ENCODE results near the gene ZNF106. TPM values are rescaled to one million over a fixed set of nuclear protein-coding genes. Genes with fewer than 3 reads are reported as not detected.

The ZNF106 gene
- total RNA-seq, 6 donors from 2014 or later: 67.0 to 130 (median 93.0) TPM

DNA sequence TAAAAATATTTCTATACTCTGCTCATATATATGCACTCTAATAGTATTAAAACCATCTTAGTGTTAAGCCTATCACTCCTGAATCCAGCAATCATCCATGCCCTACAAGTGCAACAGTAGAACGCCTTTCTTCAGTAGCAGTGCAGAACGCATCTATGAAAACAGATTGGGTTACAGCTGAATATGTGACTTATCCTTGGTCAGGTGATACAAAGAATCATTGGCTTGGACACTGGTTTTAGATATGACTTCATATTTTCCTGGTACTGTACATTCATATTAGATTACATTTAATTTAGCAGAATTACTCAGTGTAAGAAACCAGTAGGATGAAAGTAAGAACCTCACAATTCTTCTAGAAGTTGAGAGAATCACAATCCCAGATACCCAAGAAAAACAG is 43.3 kb downstream of the ZNF106 start:
- H3K9me3 ChIP-seq: no peaks in the 10 kb centered on the region
- DNase-seq (no peak), ATAC-seq (ENCODE audit: low FRiP score in 2 of 2) (no peak)
- H3K4me3 ChIP-seq: no peak overlapping the region
- no peaks in the 10 kb centered on the region for H3K27me3 ChIP-seq
- TF ChIP-seq, protein P1, sequence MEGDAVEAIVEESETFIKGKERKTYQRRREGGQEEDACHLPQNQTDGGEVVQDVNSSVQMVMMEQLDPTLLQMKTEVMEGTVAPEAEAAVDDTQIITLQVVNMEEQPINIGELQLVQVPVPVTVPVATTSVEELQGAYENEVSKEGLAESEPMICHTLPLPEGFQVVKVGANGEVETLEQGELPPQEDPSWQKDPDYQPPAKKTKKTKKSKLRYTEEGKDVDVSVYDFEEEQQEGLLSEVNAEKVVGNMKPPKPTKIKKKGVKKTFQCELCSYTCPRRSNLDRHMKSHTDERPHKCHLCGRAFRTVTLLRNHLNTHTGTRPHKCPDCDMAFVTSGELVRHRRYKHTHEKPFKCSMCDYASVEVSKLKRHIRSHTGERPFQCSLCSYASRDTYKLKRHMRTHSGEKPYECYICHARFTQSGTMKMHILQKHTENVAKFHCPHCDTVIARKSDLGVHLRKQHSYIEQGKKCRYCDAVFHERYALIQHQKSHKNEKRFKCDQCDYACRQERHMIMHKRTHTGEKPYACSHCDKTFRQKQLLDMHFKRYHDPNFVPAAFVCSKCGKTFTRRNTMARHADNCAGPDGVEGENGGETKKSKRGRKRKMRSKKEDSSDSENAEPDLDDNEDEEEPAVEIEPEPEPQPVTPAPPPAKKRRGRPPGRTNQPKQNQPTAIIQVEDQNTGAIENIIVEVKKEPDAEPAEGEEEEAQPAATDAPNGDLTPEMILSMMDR (IDR thresholded peaks at IDR 0.05): no peak
- TF ChIP-seq POLR2A (IDR thresholded peaks at IDR 0.05) (no peak), POLR2AphosphoS5 (IDR thresholded peaks at IDR 0.05) (no peak), EP300 (IDR thresholded peaks at IDR 0.05) (no peak)
- peaks cover 21 to 89% (median 58%) of the 10 kb centered on the region in 4 donors for H3K36me3 ChIP-seq
- 93% methylated on average over 2 of the region's 2 CpGs for WGBS, 2 donors
- peaks cover 0 to 22% (median 8%) of the 10 kb centered on the region in 4 donors for H3K4me1 ChIP-seq
- no peak overlapping the region for H3K27ac ChIP-seq

DNA sequence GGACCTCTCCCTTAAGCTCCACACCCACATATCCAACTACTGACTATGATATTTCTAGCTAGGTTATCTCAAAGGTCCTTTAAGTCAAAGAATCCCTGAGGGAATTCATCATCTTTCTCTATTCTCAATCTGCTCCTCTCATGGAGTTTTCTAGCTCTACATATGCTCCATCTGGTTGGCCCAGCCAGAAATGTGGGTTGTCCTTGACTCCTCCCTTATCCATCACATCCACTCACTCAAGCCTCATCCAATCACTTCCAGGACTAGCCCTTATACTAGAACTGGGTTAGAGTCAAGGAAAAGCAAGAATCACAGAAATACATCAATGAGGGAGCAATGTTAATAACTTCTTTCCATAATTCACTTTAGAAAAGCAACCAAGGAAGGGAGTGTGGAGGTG is 45.4 kb downstream of the ZNF106 start:
- H3K36me3 ChIP-seq: peaks cover 27 to 94% (median 56%) of the 10 kb centered on the region in 4 donors
- no peak overlapping the region for H3K4me3 ChIP-seq
- TF ChIP-seq POLR2A (IDR thresholded peaks at IDR 0.05): no peak
- no peak for TF ChIP-seq EP300 (IDR thresholded peaks at IDR 0.05)
- no peak for TF ChIP-seq POLR2AphosphoS5 (IDR thresholded peaks at IDR 0.05)
- TF ChIP-seq, protein P1 (IDR thresholded peaks at IDR 0.05): no peak

DNA sequence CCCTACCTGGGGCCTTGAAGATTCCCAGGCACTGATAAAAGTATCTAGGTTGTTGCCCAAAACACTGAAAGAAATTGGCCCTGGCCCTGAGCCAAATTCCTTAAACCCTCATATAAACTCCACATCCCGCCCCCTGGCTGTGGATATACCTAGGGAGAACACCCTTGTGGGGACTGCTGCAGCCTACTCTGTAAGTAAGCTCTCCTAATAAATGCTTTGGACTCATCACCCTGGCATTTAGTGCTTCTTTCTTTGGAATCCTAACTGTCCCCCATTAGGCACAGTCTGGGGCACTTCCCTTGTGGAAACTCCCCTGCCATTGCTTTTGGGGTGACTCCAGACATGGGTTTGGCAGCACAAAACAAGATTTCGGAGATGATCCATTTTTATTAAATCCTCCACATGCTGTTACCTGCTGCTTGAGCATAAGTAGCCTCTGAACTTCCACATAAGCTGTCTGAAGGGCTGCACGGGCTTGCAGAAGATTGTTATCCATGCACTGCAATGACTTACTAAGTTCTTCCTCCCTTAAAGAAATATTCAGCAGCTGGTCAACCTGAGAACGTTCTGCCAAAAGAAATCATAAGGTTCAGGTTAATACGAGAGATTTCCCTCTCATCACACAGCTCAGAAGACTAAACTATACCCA is 46.4 kb downstream of the ZNF106 start:
- H3K36me3 ChIP-seq: peaks cover 27 to 93% (median 52%) of the 10 kb centered on the region in 4 donors
- TF ChIP-seq POLR2AphosphoS5 (IDR thresholded peaks at IDR 0.05): no peak
- no peak for TF ChIP-seq POLR2A (IDR thresholded peaks at IDR 0.05)
- no peak for TF ChIP-seq EP300 (IDR thresholded peaks at IDR 0.05)
- TF ChIP-seq, protein P1 (IDR thresholded peaks at IDR 0.05): no peak
- DNase-seq (no peak), ATAC-seq (ENCODE audit: low FRiP score in 2 of 2) (no peak)
- H3K27me3 ChIP-seq: no peaks in the 10 kb centered on the region
- no peak overlapping the region for H3K27ac ChIP-seq
- 85 to 94% methylated on average over 5 of the region's 5 CpGs for WGBS, 2 donors
- H3K4me3 ChIP-seq: no peak overlapping the region
- H3K4me1 ChIP-seq: peaks cover 0 to 7% (median 1%) of the 10 kb centered on the region in 4 donors
- no peaks in the 10 kb centered on the region for H3K9me3 ChIP-seq

More for the DNA sequence above, 45.4 kb downstream of the ZNF106 start:
- Histone ChIP-seq H3K4me1 (peaks cover 0 to 13% (median 5%) of the 10 kb centered on the region in 4 donors), H3K9me3 (no peaks in the 10 kb centered on the region), H3K27ac (no peak overlapping the region), H3K27me3 (no peaks in the 10 kb centered on the region)
- DNase-seq (no peak), ATAC-seq (ENCODE audit: low FRiP score in 2 of 2) (no peak)

DNA sequence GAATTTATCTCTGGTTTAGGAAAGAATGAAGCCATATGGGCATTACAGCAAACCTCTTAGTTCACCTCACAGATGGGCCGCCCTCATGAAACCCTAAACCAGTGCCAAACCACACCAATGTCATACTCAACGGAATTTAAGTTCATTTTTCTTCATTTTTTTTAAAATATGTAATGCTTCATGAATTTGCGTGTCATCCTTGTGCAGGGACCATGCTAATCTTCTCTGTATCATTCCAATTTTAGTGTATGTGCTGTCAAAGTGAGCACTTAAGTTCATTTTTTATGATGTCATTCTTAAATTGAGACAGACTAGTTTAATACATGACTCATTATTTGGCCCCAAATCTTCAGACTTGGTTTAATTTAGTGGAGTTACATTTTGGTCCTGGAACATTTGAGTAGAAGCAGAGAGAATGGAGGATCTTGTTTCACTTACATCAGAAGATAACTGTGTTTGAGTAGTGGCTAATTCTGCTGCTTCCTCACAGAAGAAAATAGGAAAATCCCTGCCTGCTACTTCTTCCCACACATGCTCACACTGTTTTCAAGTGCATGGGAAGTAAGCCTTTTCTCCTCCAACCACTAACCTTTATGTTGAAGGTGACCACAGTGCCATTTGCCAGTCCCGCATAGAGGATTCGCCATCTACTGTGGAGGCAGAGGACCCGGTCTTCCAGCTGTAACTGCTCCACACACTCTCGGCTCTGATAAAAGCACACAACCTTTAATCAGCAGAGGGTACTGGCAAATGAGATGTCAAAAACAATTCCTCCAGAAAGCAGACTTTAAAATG is 63.3 kb downstream of the ZNF106 start:
- Histone ChIP-seq H3K27me3 (no peaks in the 10 kb centered on the region), H3K36me3 (peaks cover 29 to 100% (median 88%) of the 10 kb centered on the region in 4 donors), H3K4me1 (no peaks in the 10 kb centered on the region), H3K4me3 (no peak overlapping the region), H3K9me3 (no peaks in the 10 kb centered on the region), H3K27ac (no peak overlapping the region)
- ATAC-seq (ENCODE audit: low FRiP score in 2 of 2) (peak in 1 of 2 donors; percentile 89), DNase-seq (no peak)
- 90 to 95% methylated on average over 7 of the region's 7 CpGs for WGBS, 2 donors
- no peak for TF ChIP-seq EP300 (IDR thresholded peaks at IDR 0.05)
- no peak for TF ChIP-seq POLR2A (IDR thresholded peaks at IDR 0.05)
- no peak for TF ChIP-seq POLR2AphosphoS5 (IDR thresholded peaks at IDR 0.05)
- TF ChIP-seq, protein P1 (IDR thresholded peaks at IDR 0.05): no peak

Measured in upper lobe of left lung (tissue), 6 donors.